Fibroblast of pulmonary artery (primary cell): ENCODE data around the gene FRMPD2.

Source experiments
- DNase-seq: peaks from one replicate; pipeline ENCODE4 v3.0.0-alpha.2; 2010; ENCODE audit warnings: low read depth
- H3K4me3 ChIP-seq: replicated peaks from 2 replicates; pipeline ENCODE4 v1.5.1; 2011; ENCODE audit warnings: low read depth, mild to moderate bottlenecking, control low read depth, low read length, moderate library complexity
- CTCF ChIP-seq: IDR thresholded peaks from 2 replicates; pipeline ENCODE4 v1.5.1; 2011; ENCODE audit warnings: mild to moderate bottlenecking, control low read depth, low read length, inconsistent platforms; ENCODE audit errors: missing control alignments

FRMPD2 gene

GRCh38 chr10:48235501-48235900 is 39.0 kb downstream of the FRMPD2 start:
- TF ChIP-seq CTCF: no peak
- no peak overlapping the region for H3K4me3 ChIP-seq
- DNase-seq: no peak

DNA sequence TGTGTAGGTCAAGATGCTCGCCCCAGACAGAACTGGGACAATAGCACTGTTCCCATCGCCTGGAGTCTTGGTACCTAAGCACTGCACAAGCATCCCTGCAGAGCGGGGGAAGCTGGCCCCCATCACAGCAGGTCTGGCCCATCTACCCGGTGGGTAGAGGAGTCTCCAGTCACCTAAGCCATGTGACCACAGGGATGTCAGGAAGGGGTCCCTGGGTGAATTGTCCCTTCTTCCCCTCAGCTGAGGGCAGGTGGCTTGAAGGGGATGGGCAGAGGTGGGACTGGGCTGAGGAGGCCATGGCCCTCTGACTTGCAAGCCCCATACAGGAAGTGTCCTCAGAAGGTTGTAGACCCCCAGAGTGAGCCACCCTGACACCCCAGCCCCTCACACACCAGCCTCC is 39.7 kb downstream of the FRMPD2 start:
- no peak for TF ChIP-seq CTCF
- no peak for DNase-seq
- no peak overlapping the region for H3K4me3 ChIP-seq

DNA sequence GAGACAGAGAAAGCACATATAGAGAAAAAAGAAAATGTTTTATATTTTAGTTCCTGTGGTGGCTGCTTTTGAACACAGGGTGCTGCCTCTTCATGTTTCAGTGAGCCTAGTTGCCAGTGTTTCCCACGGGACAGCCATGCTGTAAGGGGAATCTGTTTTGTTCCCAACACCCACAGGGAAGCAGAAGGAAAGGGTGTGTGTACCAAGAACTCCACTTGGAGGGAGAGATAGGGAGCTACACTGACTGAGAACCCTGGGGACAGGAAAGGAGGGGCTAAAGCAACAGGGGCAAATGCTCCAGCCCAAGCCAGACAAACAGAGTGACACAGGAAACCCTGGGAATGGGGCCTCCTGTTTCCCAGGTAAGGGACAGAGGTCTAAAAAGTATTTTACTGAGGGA is 40.2 kb downstream of the FRMPD2 start:
- no peak overlapping the region for H3K4me3 ChIP-seq
- no peak for DNase-seq
- TF ChIP-seq CTCF: no peak

DNA sequence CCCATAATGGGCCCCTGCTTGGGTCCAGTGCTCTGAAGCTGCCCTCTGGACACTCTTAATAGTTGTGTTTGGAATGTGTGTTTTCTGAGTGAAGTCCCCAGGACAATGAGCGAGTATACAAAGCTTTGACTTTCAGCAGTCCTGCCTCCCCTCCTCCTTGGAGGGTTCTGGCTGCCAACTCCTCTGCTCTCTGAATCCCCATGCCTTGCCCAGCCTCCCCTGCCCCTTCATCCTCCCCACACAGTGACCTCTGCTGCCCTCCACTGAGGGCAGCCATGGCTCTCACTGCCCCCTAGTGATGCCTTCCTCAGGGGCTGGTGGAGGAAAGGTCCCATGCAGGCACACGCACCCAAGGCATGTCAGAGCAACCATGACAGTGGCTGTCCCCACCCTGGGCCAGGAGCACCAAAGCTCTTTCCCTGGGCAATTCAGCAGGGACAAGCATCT is 40.9 kb downstream of the FRMPD2 start:
- no peak for TF ChIP-seq CTCF
- DNase-seq: no peak
- no peak overlapping the region for H3K4me3 ChIP-seq

GRCh38 chr10:48232717-48233447 is 41.6 kb downstream of the FRMPD2 start:
- TF ChIP-seq CTCF: no peak
- DNase-seq: no peak
- no peak overlapping the region for H3K4me3 ChIP-seq

- DNase-seq: no peak
- H3K4me3 ChIP-seq: no peak overlapping the region
- no peak for TF ChIP-seq CTCF
Observed at GRCh38 chr10:48231699-48232315, 42.7 kb downstream of the FRMPD2 start.

DNA sequence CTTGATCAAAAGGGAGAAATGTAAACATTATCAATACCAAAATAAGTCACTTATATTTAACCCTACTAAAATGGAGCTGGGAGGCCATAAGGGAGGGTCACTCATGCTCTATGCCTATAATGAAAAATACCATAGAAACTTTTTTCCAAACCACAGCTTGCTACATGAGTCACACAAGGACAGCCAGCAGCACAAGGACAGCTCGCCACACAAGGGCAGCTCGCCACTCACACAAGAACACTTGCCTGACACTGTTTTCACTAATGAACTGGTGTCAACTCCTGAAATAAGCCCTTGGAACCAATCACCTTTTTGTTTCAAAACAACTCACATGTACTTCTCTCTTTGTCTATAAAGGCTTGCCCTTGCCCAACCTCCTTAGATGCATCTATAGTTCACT is 43.3 kb downstream of the FRMPD2 start:
- no peak overlapping the region for H3K4me3 ChIP-seq
- no peak for TF ChIP-seq CTCF
- DNase-seq: no peak
